ENCODE data around the gene RGS14. TPM values are rescaled to one million over a fixed set of nuclear protein-coding genes. Genes with fewer than 3 reads are reported as not detected.
A peak's percentile ranks its signal among the peaks of the same experiment; 100 is the strongest.

Gene RGS14
- total and polyA plus RNA-seq, 9 donors = 0.73 to 27.0 (median 7.2) TPM

DNA sequence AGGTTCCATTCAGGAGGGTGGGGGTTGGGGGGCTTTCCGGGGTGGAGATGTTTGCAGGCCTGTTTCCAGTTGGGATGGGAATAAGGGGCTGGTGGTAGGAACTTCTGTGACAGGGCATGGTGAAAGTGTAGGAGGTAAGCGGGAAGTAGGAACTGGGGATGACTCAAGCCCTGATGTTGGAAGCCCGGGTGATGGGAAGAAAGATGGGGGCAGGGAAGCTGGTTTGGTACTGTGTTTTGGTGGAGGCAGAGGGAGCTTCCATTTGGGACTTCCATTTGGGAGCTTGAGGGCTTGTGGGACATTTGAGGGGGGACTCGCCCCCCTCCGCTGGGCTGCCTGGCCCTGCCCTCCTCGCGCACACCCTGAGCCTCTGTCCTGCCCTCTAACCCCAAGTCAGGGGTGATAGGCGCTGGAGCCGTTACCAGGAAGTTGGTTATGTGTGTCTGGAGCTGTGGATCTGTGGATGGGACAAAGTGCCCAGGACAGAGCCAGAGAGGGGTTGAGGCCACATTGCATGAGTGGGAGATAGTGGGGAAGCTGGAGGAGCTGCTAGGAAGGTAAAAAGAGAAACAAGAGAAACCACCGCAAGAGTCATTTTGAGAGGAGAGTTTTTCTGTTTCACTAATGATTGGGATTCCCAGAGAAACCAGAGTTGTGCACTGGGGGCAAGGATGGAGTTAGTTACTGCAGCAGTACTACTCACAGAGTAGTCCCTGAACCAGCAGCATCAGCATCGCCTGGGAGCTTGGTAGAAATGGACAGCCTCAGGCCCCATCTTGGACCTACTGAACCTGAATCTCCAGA, 6.6 kb downstream of the RGS14 start:
- 76 to 80% (median 77%) methylated on average over 11 of the region's 11 CpGs for WGBS, 3 donors
- intact Hi-C loops (cut with DNase I) = loop anchor here in 1 of 4 donors (10.0 kb wide), 1 partner anchor 250 kb away; no protein-coding TSS in a partner anchor
- no peak overlapping the region for H3K27ac ChIP-seq
- no peaks in the 10 kb centered on the region for H3K36me3 ChIP-seq
- H3K4me3 ChIP-seq = no peak overlapping the region
- no peaks in the 10 kb centered on the region for H3K9me3 ChIP-seq
- no peaks in the 10 kb centered on the region for H3K27me3 ChIP-seq
- no peak for DNase-seq
- H3K4me1 ChIP-seq (ENCODE audit: insufficient read depth) = peaks cover 8% of the 10 kb centered on the region
- TF ChIP-seq, protein P1, sequence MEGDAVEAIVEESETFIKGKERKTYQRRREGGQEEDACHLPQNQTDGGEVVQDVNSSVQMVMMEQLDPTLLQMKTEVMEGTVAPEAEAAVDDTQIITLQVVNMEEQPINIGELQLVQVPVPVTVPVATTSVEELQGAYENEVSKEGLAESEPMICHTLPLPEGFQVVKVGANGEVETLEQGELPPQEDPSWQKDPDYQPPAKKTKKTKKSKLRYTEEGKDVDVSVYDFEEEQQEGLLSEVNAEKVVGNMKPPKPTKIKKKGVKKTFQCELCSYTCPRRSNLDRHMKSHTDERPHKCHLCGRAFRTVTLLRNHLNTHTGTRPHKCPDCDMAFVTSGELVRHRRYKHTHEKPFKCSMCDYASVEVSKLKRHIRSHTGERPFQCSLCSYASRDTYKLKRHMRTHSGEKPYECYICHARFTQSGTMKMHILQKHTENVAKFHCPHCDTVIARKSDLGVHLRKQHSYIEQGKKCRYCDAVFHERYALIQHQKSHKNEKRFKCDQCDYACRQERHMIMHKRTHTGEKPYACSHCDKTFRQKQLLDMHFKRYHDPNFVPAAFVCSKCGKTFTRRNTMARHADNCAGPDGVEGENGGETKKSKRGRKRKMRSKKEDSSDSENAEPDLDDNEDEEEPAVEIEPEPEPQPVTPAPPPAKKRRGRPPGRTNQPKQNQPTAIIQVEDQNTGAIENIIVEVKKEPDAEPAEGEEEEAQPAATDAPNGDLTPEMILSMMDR (IDR thresholded peaks at IDR 0.05) = no peak
- TF ChIP-seq EP300 (IDR thresholded peaks at IDR 0.05) (no peak), POLR2A (IDR thresholded peaks at IDR 0.05) (no peak)

DNA sequence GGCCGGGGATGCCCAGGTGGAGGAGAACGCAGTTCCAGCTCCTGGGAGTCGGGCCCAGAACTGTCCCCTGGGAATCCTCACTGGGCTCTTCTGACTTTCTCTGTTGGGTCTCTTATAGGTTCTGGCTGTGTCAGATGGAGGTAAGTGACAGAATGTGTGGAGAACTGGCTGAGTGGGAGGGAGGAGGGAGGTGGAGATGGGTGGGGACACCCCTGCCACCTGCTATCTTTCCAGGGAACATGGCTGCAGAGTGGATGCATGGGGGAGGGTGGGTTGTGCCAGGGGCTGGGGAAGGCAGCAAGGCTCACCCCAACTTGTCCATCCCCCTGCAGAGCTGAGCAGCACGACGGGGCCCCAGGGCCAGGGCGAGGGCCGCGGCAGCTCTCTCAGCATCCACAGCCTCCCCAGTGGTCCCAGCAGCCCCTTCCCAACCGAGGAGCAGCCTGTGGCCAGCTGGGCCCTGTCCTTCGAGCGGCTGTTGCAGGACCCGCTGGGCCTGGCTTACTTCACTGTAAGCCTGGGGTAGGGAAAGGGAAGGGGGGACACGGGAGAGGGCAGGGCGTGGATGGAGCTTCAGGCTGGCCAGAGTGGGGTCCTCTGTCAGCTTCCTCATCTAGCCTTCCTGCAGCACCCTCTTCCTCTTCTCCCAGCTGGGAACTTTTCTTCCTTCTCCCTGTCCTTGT, 8.3 kb downstream of the RGS14 start:
- H3K4me3 ChIP-seq = no peak overlapping the region
- intact Hi-C loops (cut with DNase I) = loop anchor here in 1 of 4 donors (10.0 kb wide), 1 partner anchor 251 kb away; no protein-coding TSS in a partner anchor
- 63 to 73% (median 69%) methylated on average over 14 of the region's 14 CpGs for WGBS, 3 donors
- H3K9me3 ChIP-seq = no peaks in the 10 kb centered on the region
- H3K27me3 ChIP-seq = no peaks in the 10 kb centered on the region
- DNase-seq = peak in 1 of 5 donors; percentile 44
- TF ChIP-seq, protein P1 (IDR thresholded peaks at IDR 0.05) = no peak
- TF ChIP-seq EP300 (IDR thresholded peaks at IDR 0.05) = no peak
- no peak for TF ChIP-seq POLR2A (IDR thresholded peaks at IDR 0.05)
- peak overlapping the region; percentile 86 to 92 for H3K27ac ChIP-seq
- peaks cover 9% of the 10 kb centered on the region for H3K4me1 ChIP-seq (ENCODE audit: insufficient read depth)
- no peaks in the 10 kb centered on the region for H3K36me3 ChIP-seq

DNA sequence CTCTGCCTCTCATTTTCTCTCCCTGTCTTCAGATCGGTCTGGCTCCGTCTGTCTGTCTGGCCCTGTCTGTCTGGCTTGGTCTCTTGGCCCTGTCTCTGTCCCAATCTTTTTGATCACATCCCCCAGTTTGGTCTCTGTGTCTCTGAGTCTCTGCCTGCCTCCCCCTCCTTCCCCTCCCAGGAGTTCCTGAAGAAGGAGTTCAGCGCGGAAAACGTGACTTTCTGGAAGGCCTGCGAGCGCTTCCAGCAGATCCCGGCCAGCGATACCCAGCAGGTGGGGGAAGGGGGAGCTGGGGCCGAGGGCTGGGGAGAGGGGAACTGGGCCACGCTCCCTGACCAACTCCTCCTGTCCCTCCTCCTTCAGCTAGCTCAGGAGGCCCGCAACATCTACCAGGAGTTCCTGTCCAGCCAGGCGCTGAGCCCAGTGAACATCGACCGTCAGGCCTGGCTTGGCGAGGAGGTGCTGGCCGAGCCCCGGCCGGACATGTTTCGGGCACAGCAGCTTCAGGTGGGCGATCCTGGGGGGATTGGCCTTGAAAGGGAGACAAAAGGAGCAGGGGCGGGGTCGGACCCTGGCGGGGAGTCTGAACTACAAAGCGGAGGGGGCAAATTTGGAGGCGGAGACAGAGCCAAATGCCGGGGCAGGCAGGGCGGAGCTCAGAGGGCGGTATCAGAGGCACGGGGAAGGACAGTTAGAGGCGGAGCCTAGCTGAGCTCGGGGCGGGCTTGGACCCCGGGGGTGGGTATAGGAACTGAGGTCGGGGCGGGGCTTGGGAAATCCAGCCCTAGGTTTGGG, 9.0 kb downstream of the RGS14 start:
- peak overlapping the region; percentile 86 to 92 for H3K27ac ChIP-seq
- peak; percentile 92 to 95 (median 93) for DNase-seq
- 3 to 14% (median 6%) methylated on average over 34 to 36 of the region's 36 CpGs for WGBS, 3 donors
- TF ChIP-seq POLR2A (IDR thresholded peaks at IDR 0.05) = peak; percentile 46
- TF ChIP-seq, protein P1 (IDR thresholded peaks at IDR 0.05) = no peak
- H3K27me3 ChIP-seq = no peaks in the 10 kb centered on the region
- intact Hi-C loops (cut with DNase I) = loop anchor here in 1 of 4 donors (10.0 kb wide), 1 partner anchor 252 kb away; no protein-coding TSS in a partner anchor
- H3K4me3 ChIP-seq = peak overlapping the region; percentile 44
- no peaks in the 10 kb centered on the region for H3K36me3 ChIP-seq
- H3K9me3 ChIP-seq = no peaks in the 10 kb centered on the region
- peaks cover 12% of the 10 kb centered on the region for H3K4me1 ChIP-seq (ENCODE audit: insufficient read depth)

DNA sequence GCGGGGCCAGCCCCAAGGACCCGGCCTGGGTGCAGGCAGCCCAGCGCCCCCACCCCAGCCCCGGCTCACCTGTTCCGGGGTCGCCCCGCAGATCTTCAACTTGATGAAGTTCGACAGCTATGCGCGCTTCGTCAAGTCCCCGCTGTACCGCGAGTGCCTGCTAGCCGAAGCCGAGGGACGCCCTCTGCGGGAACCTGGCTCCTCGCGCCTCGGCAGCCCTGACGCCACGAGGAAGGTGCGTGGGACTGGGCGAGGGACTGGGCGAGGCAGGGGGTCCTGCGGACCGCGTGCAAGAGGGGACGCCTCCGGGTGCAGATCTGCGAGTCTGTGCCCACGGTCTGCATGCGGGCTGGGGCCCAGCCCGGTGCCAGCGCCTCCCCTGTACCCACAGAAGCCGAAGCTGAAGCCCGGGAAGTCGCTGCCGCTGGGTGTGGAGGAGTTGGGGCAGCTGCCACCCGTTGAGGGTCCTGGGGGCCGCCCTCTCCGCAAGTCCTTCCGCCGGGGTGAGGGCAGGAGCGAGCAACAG, 9.7 kb downstream of the RGS14 start:
- Histone ChIP-seq H3K27me3 (no peaks in the 10 kb centered on the region), H3K4me3 (peak overlapping the region; percentile 44), H3K9me3 (no peaks in the 10 kb centered on the region), H3K27ac (peak overlapping the region; percentile 86 to 92), H3K36me3 (no peaks in the 10 kb centered on the region), H3K4me1 (ENCODE audit: insufficient read depth) (peaks cover 12% of the 10 kb centered on the region)
- intact Hi-C loops (cut with DNase I) = loop anchor here in 1 of 4 donors (10.0 kb wide), 1 partner anchor 253 kb away; no protein-coding TSS in a partner anchor
- 9 to 22% (median 12%) methylated on average over 46 of the region's 46 CpGs for WGBS, 3 donors
- TF ChIP-seq POLR2A (IDR thresholded peaks at IDR 0.05) (no peak), EP300 (IDR thresholded peaks at IDR 0.05) (no peak)
- TF ChIP-seq, protein P1 (IDR thresholded peaks at IDR 0.05) = no peak
- no peak for DNase-seq
